Measurements from ENCODE around the gene TESPA1. TPM values are rescaled to one million over a fixed set of nuclear protein-coding genes. Genes with fewer than 3 reads are reported as not detected.
A peak's percentile ranks its signal among the peaks of the same experiment; 100 is the strongest.

TESPA1 gene
- total RNA-seq, 1 experiment from 2014 or later = not detected

- DNase-seq (ENCODE audit: low spot score) = no peak
Measured at GRCh38 chr12:54983536-54984101, 943 bp downstream of the TESPA1 start.

GRCh38 chr12:54981796-54982195, 2.8 kb downstream of the TESPA1 start:
- DNase-seq (ENCODE audit: low spot score) = no peak

- no peak for DNase-seq (ENCODE audit: low spot score)
Measured at GRCh38 chr12:54980341-54980740, 4.2 kb downstream of the TESPA1 start.

- DNase-seq (ENCODE audit: low spot score) = no peak
Measured at GRCh38 chr12:54977857-54978256, 6.7 kb downstream of the TESPA1 start.

GRCh38 chr12:54977155-54977554, 7.4 kb downstream of the TESPA1 start:
- DNase-seq (ENCODE audit: low spot score) = no peak

GRCh38 chr12:54975875-54976274, 8.7 kb downstream of the TESPA1 start:
- no peak for DNase-seq (ENCODE audit: low spot score)

- no peak for DNase-seq (ENCODE audit: low spot score)
Measured at GRCh38 chr12:54975272-54975671, 9.3 kb downstream of the TESPA1 start.

GRCh38 chr12:54974279-54974678, 10.3 kb downstream of the TESPA1 start:
- DNase-seq (ENCODE audit: low spot score) = no peak

- no peak for DNase-seq (ENCODE audit: low spot score)
Measured at GRCh38 chr12:54973556-54973955, 11.0 kb downstream of the TESPA1 start.

GRCh38 chr12:54970741-54971140, 13.8 kb downstream of the TESPA1 start:
- no peak for DNase-seq (ENCODE audit: low spot score)

- DNase-seq (ENCODE audit: low spot score) = no peak
Measured at GRCh38 chr12:54968181-54968730, 16.3 kb downstream of the TESPA1 start.

- DNase-seq (ENCODE audit: low spot score) = no peak
Measured at GRCh38 chr12:54967461-54967860, 17.1 kb downstream of the TESPA1 start.

GRCh38 chr12:54961190-54961589, 23.4 kb downstream of the TESPA1 start:
- DNase-seq (ENCODE audit: low spot score) = no peak

GRCh38 chr12:54959291-54960018, 25.1 kb downstream of the TESPA1 start:
- no peak for DNase-seq (ENCODE audit: low spot score)

- DNase-seq (ENCODE audit: low spot score) = peak; percentile 31
Measured at GRCh38 chr12:54958048-54958658, 26.4 kb downstream of the TESPA1 start.

GRCh38 chr12:54956818-54957641, 27.5 kb downstream of the TESPA1 start:
- DNase-seq (ENCODE audit: low spot score) = no peak

- DNase-seq (ENCODE audit: low spot score) = no peak
Measured at GRCh38 chr12:54956322-54956721, 28.2 kb downstream of the TESPA1 start.

- DNase-seq (ENCODE audit: low spot score) = no peak
Measured at GRCh38 chr12:54954801-54955200, 29.8 kb downstream of the TESPA1 start.

- DNase-seq (ENCODE audit: low spot score) = no peak
Measured at GRCh38 chr12:54954228-54954627, 30.3 kb downstream of the TESPA1 start.

GRCh38 chr12:54950071-54950727, 34.4 kb downstream of the TESPA1 start:
- DNase-seq (ENCODE audit: low spot score) = no peak

- DNase-seq (ENCODE audit: low spot score) = no peak
Measured at GRCh38 chr12:54949073-54949711, 35.4 kb downstream of the TESPA1 start.

Data from A172 (cell line).